Prostate gland (tissue), 2 donors: ENCODE results near the gene LPCAT1. TPM values are rescaled to one million over a fixed set of nuclear protein-coding genes. Genes with fewer than 3 reads are reported as not detected.

ENCODE experiments used
- DNase-seq: peaks from one replicate; pipeline ENCODE4 v3.0.0-alpha.2; 2019; ENCODE audit warnings: low spot score
- H3K27ac ChIP-seq, 2 donors: fragments of 200-600 bp; sonication (generic); 2 replicates each; pipeline ENCODE4 v1.5.1; 2017 to 2019
- H3K27me3 ChIP-seq: fragments of 200-600 bp; sonication (generic); replicated peaks from 2 replicates; pipeline ENCODE4 v1.5.1; 2019; ENCODE audit not compliant: insufficient read depth
- H3K36me3 ChIP-seq, 2 donors: fragments of 200-600 bp; sonication (generic); 1 replicate in 1 of 2; 2 replicates in 1 of 2; pipeline versions ENCODE4 v1.5.1 to v1.8.1; 2017 to 2019
- H3K4me1 ChIP-seq: fragments of 200-600 bp; sonication (generic); replicated peaks from 2 replicates; pipeline ENCODE4 v1.5.1; 2019
- H3K4me3 ChIP-seq, 2 donors: fragments of 200-600 bp; sonication (generic); 2 replicates each; pipeline ENCODE4 v1.5.1; 2017 to 2019
- H3K9me3 ChIP-seq: fragments of 200-600 bp; sonication (generic); 2 replicates; pipeline ENCODE4 v1.5.1; 2017
- POLR2A ChIP-seq: fragments of 450-650 bp; IDR thresholded peaks from one replicate; pipeline ENCODE4 v1.6.1; 2016; ENCODE audit warnings: antibody characterized with exemption, mild to moderate bottlenecking
- POLR2AphosphoS5 ChIP-seq: sonication (generic); formaldehyde crosslinking; IDR thresholded peaks from one replicate; pipeline ENCODE4 v1.6.1; 2017; ENCODE audit warnings: antibody characterized with exemption
- WGBS: methylation state at CpG from one replicate; pipeline ENCODE4 v1.1.5; 2018; 5-methylcytosine and 5-hydroxymethylcytosine counted together
- intact Hi-C: fragments of 100-400 bp; cut with DNase I; formaldehyde crosslinking; loops from one replicate; pipeline ENCODE4 v1.14.2; 2022
- total RNA-seq, 2 donors: library from RNA; depleted of rRNA; stranded (reverse); fragments of >200 nt; gene quantifications; one replicate each; pipeline ENCODE4 v1.1.0, GENCODE V29; 2016
- TF ChIP-seq, protein P1 (sequence below), 4 experiments: fragments of 200-600 bp in 2 of 4; fragments of 450-650 bp in 2 of 4; sonication (generic) in 2 of 4; IDR thresholded peaks; 1 replicate in 3 of 4; 2 replicates in 1 of 4; pipeline ENCODE4 v1.5.1; 2016 to 2019; ENCODE audit warnings: antibody characterized with exemption in 4 of 4, mild to moderate bottlenecking in 2 of 4, moderate library complexity in 2 of 4

LPCAT1 gene
- total RNA-seq, 2 donors from 2014 or later, result 22.6 to 23.9 TPM

DNA sequence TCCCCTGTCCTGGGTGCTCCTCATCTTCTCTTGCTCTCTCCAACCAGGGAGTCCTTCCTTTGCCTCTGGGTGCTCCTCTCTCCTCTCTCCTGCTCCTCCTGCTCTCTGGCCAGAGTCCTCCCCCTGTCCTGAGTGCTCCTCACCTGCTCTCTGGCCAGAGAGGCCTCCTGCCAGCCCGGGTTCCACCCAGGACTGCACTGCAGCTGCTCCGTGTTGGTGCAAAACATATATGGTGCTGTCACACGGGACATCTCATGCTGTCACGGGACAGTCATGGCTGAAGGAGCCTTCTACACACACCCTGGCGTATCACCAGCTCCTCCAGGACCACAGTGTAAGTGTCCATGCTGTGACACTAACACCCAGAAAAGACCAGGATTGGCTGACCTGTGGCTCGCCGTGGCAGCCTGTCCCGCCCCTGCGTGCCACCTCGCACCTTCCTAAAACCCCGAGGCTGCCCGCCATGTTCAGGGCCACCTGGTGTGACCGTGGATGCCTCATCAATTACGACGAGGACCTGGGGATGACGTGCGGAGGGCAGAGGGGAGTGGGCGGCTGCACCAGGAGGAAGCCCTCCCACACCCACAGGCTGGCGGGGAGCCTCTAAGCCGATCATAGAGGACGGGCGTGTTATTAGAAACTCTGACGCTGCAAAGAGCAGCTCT is 50.7 kb downstream of the LPCAT1 start:
- Histone ChIP-seq H3K4me1 (no peaks in the 10 kb centered on the region), H3K9me3 (no peaks in the 10 kb centered on the region), H3K27ac (no peak overlapping the region), H3K36me3 (no peaks in the 10 kb centered on the region), H3K27me3 (no peaks in the 10 kb centered on the region), H3K4me3 (no peak overlapping the region)
- no peak for DNase-seq
- WGBS, result 95% methylated on average over 23 of the region's 23 CpGs
- intact Hi-C loops, result loop anchor here (10.0 kb wide), 1 partner anchor 172 kb away; no protein-coding TSS in a partner anchor
- TF ChIP-seq POLR2A, result no peak
- TF ChIP-seq POLR2AphosphoS5, result no peak
- TF ChIP-seq, protein P1, sequence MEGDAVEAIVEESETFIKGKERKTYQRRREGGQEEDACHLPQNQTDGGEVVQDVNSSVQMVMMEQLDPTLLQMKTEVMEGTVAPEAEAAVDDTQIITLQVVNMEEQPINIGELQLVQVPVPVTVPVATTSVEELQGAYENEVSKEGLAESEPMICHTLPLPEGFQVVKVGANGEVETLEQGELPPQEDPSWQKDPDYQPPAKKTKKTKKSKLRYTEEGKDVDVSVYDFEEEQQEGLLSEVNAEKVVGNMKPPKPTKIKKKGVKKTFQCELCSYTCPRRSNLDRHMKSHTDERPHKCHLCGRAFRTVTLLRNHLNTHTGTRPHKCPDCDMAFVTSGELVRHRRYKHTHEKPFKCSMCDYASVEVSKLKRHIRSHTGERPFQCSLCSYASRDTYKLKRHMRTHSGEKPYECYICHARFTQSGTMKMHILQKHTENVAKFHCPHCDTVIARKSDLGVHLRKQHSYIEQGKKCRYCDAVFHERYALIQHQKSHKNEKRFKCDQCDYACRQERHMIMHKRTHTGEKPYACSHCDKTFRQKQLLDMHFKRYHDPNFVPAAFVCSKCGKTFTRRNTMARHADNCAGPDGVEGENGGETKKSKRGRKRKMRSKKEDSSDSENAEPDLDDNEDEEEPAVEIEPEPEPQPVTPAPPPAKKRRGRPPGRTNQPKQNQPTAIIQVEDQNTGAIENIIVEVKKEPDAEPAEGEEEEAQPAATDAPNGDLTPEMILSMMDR (IDR thresholded peaks at IDR 0.05), result no peak

DNA sequence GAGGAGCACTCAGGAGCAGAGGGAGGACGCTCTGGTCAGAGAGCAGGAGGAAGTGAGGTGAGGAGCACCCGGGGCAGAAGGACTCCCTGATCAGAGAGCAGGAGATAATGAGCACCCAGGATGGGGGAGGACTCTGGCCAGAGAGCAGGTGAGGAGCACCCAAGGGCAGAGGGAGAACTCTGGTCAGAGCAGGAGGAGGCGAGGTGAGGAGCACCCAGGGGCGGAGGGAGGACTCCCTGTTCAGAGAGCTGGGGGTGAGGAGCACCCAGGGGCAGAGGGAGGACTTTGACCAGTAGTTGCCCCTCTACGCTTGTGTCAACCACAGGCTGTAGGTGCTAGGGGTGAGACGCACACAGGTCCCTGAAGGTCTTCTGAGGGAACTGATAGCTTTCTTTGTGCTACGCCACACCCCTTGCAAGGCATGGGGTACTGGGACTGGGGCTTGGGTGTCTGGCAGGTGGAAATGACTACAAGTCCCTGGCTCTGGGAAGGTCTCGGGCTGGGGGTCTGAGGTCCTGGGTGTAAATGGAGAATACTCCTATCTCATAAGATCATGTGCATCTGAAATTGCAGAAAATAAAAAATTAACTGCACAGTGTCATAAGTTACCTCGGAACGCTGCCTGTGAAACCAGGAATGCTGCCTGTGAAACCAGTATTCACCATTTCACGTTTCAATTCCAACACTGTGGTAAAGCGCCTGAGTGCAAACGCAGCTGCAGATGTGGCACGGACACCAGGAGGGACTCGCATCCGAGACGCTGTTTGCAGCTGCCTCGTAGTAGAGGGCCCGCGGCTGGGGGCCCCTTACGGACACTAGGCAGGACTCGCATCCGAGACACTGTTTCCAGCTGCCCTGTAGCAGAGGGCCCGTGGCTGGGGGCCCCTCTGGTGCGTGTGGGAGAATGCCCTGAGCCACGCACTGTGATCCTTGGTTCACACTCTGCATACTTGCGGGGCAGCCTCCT is 51.5 kb downstream of the LPCAT1 start:
- Histone ChIP-seq H3K9me3 (no peaks in the 10 kb centered on the region), H3K36me3 (no peaks in the 10 kb centered on the region), H3K27me3 (no peaks in the 10 kb centered on the region), H3K4me1 (no peaks in the 10 kb centered on the region), H3K27ac (no peak overlapping the region), H3K4me3 (no peak overlapping the region)
- no peak for DNase-seq
- intact Hi-C loops, result loop anchor here (10.0 kb wide), 1 partner anchor 173 kb away; no protein-coding TSS in a partner anchor
- 93% methylated on average over 27 of the region's 27 CpGs for WGBS
- TF ChIP-seq POLR2AphosphoS5, result no peak
- TF ChIP-seq POLR2A, result no peak
- TF ChIP-seq, protein P1 (IDR thresholded peaks at IDR 0.05), result no peak

DNA sequence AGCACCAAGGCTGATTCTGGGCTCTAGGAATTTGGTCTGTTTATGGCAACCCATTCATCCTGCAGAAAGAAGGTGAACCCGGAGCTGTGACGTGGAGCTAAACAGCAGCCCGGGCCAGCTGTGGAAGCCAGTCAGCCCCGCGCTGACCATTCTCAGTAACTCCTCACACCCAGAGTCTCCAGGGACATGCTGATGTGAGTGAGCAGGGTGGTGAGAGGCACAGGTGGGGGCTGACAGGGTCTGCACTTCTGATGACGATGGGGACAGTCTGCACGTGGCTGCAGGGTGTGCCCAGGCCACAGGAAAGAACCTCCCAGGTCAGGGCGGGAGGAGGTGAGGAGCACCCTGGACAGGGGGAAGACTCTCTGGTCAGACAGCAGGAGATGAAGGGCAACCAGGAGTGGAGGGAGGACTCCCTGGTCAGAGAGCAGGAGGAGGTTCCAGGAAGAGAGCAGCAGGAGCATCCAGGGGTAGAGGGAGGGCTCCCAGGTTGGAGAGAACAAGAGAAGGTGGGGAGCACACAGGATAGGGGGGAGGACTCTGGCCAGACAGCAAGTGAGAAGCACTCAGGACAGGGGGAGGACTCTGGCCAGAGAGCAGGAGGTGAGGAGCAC is 52.4 kb downstream of the LPCAT1 start:
- 90% methylated on average over 8 of the region's 8 CpGs for WGBS
- intact Hi-C loops, result loop anchor here (10.0 kb wide), 1 partner anchor 173 kb away; no protein-coding TSS in a partner anchor

GRCh38 chr5:1470762-1471211 is 53.0 kb downstream of the LPCAT1 start:
- intact Hi-C loops, result loop anchor here (10.0 kb wide), 1 partner anchor 174 kb away; no protein-coding TSS in a partner anchor
- 67% methylated on average over 18 of the region's 18 CpGs for WGBS
- no peak for DNase-seq
- TF ChIP-seq POLR2AphosphoS5 (no peak), POLR2A (no peak)
- TF ChIP-seq, protein P1 (IDR thresholded peaks at IDR 0.05), result no peak
- Histone ChIP-seq H3K27ac (no peak overlapping the region), H3K9me3 (no peaks in the 10 kb centered on the region), H3K4me1 (no peaks in the 10 kb centered on the region), H3K4me3 (no peak overlapping the region), H3K27me3 (no peaks in the 10 kb centered on the region), H3K36me3 (no peaks in the 10 kb centered on the region)

More for the DNA sequence above, 52.4 kb downstream of the LPCAT1 start:
- Histone ChIP-seq H3K4me3 (no peak overlapping the region), H3K36me3 (no peaks in the 10 kb centered on the region), H3K27ac (no peak overlapping the region), H3K9me3 (no peaks in the 10 kb centered on the region), H3K27me3 (no peaks in the 10 kb centered on the region), H3K4me1 (no peaks in the 10 kb centered on the region)
- TF ChIP-seq, protein P1 (IDR thresholded peaks at IDR 0.05), result no peak
- TF ChIP-seq POLR2A, result no peak
- TF ChIP-seq POLR2AphosphoS5, result no peak
- no peak for DNase-seq
